Measurements from ENCODE around the gene RNF213.
A peak's percentile ranks its signal among the peaks of the same experiment; 100 is the strongest.

RNF213 gene

GRCh38 chr17:80361495-80362220, 101.0 kb downstream of the RNF213 start:
- Mint-ChIP-seq H3K27me3 (ENCODE audit: low read depth) (no peaks in the 10 kb centered on the region), H3K4me1 (peaks cover 3% of the 10 kb centered on the region), H3K27ac (no peak overlapping the region), H3K9me3 (no peaks in the 10 kb centered on the region), H3K4me3 (no peak overlapping the region), H3K36me3 (ENCODE audit: low read depth) (peaks cover 49% of the 10 kb centered on the region)
- peak; percentile 13 to 27 (median 19) for TF ChIP-seq CTCF (IDR thresholded peaks at IDR 0.05; ENCODE audit: unreplicated experiment in 3 of 3)

DNA sequence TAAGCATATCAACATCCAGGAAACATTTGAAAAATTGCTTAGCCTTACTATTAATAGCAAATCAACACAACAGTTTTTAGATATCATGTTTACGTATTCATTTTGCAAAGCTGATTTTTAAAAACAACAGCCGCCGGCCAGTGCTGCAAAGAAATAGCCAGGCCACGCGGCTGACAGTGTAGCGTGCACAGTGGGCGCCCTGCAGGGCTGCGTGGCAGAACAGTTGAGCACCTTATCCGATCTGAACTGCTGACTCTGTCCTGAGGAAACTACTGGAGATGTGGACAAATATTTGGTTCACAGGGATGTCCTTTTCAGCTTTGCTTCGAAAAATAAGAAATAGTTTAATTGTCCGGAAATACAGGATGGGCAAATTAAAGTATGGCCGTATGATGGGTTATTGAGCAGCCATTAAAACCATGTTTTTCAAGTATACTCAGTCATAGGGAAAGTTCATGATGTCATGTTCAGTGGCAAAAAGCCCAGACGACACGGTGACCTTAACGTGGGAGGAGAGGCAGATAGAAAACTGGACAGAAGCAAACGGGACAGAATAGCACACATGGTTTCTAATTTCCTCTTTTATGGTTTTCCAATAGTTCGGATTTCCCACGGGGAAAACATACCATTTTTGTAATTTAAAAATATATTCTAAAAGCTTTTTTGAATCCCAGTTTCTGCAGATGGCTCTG, 101.9 kb downstream of the RNF213 start:
- H3K36me3 Mint-ChIP-seq (ENCODE audit: low read depth) = peaks cover 50% of the 10 kb centered on the region
- H3K4me1 Mint-ChIP-seq = peaks cover 3% of the 10 kb centered on the region
- peak overlapping the region in 1 of 3 experiments; percentile 58 for H3K27ac Mint-ChIP-seq

GRCh38 chr17:80363120-80363515, 102.5 kb downstream of the RNF213 start:
- Mint-ChIP-seq H3K4me3 (no peak overlapping the region), H3K27me3 (ENCODE audit: low read depth) (no peaks in the 10 kb centered on the region), H3K27ac (peak overlapping the region in 1 of 3 experiments; percentile 58), H3K9me3 (no peaks in the 10 kb centered on the region), H3K4me1 (peaks cover 3% of the 10 kb centered on the region), H3K36me3 (ENCODE audit: low read depth) (peaks cover 52% of the 10 kb centered on the region)
- no peak for TF ChIP-seq CTCF (IDR thresholded peaks at IDR 0.05; ENCODE audit: unreplicated experiment in 3 of 3)

More for the DNA sequence above, 101.9 kb downstream of the RNF213 start:
- TF ChIP-seq CTCF (IDR thresholded peaks at IDR 0.05; ENCODE audit: unreplicated experiment in 3 of 3) = no peak
- Mint-ChIP-seq H3K9me3 (no peaks in the 10 kb centered on the region), H3K27me3 (ENCODE audit: low read depth) (no peaks in the 10 kb centered on the region), H3K4me3 (no peak overlapping the region)

- Mint-ChIP-seq H3K36me3 (ENCODE audit: low read depth) (peaks cover 50% of the 10 kb centered on the region), H3K27me3 (ENCODE audit: low read depth) (no peaks in the 10 kb centered on the region), H3K4me3 (no peak overlapping the region), H3K27ac (no peak overlapping the region), H3K9me3 (no peaks in the 10 kb centered on the region), H3K4me1 (peaks cover 3% of the 10 kb centered on the region)
- TF ChIP-seq CTCF (IDR thresholded peaks at IDR 0.05; ENCODE audit: unreplicated experiment in 3 of 3) = no peak
These were observed 103.0 kb downstream of the RNF213 start for GRCh38 chr17:80363518-80364090.

GRCh38 chr17:80364091-80364691, 103.5 kb downstream of the RNF213 start:
- no peaks in the 10 kb centered on the region for H3K27me3 Mint-ChIP-seq (ENCODE audit: low read depth)
- H3K36me3 Mint-ChIP-seq (ENCODE audit: low read depth) = peaks cover 54% of the 10 kb centered on the region
- H3K27ac Mint-ChIP-seq = no peak overlapping the region
- peaks cover 3% of the 10 kb centered on the region for H3K4me1 Mint-ChIP-seq
- H3K9me3 Mint-ChIP-seq = no peaks in the 10 kb centered on the region
- H3K4me3 Mint-ChIP-seq = no peak overlapping the region
- peak; percentile 10 to 22 (median 11) for TF ChIP-seq CTCF (IDR thresholded peaks at IDR 0.05; ENCODE audit: unreplicated experiment in 3 of 3)
